CD4-positive, alpha-beta T cell treated with Interleukin-6 for 4 hours (primary cell): ENCODE results near the gene RAB24.
"Not testable (repeated sequence)": the region's sequence is repeated elsewhere in the genome, so short reads cannot be mapped to it uniquely, and the experiment has no call there.

Source experiments
- DNase-seq: peaks from one replicate; pipeline ENCODE4 v3.0.0-alpha.2; 2020; ENCODE audit warnings: mixed read lengths

Gene RAB24

GRCh38 chr5:177310757-177311391 is 7.4 kb upstream of the RAB24 start:
- peak; percentile 25 for DNase-seq

GRCh38 chr5:177310332-177310731 is 6.8 kb upstream of the RAB24 start:
- no peak for DNase-seq

GRCh38 chr5:177309351-177310191 is 6.1 kb upstream of the RAB24 start:
- DNase-seq, result peak; percentile 80

DNA sequence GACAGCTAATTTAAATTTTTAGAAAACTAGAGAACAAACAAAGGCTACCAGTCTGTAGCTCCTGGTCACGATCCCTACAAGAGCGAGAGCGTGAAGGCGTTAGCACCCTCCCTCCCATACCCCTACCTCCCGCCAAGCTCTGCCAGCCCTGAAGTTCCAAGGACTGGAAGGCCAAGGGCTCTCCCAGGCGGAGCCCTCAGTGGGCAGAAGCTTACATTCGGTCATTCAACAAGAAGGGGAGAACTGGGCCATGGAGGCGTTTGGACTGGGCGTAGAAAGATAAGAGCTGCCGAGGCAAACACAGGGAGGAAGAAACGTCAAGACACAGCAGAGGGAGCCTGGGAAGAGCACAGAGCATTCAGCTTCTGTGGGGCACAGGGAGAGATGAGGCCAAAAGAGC is 5.2 kb upstream of the RAB24 start:
- DNase-seq, result no peak

DNA sequence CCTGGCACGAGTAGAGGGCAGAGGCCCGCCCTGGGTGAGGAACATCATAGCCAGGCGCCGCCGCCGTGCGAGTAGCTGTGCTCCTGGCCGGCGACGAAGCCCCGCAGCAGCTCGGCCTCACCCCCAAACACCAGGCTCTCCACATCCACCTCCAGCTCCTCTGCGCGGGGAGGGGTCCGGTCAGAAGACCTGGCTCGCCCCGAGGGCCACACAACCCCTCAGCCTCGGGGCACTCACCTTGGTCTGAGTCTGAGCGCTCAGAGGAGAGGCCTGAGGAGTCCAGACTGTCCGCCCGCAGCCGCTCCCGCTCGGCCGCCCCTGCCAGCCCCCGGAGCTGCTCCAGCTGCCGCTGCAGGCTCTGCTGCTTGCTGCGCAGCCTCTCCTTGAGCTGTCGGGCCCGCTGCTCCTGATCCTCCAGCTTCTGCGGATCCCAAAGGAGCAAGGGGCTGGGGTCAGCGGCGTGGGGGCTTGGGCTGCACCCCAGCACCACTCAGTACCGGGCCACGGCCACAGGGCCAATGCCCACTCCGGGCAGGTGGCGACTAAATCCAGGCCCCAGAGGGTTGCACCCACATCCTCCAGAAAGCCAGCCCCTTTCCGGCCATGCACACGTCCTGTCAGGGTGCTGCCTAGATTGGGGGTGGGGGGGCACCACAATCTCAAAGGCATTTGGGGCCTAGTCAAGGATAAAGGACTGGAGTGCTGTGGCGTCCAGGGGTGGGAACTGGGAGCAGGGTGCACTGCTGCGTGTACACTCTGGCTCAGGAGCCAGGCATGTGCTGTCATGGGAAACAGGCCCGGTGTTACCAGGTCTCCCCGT is 4.2 kb upstream of the RAB24 start:
- DNase-seq, result no peak

GRCh38 chr5:177306674-177307543 is 3.4 kb upstream of the RAB24 start:
- DNase-seq, result no peak

GRCh38 chr5:177306103-177306640 is 2.7 kb upstream of the RAB24 start:
- not testable (repeated sequence) for DNase-seq

DNA sequence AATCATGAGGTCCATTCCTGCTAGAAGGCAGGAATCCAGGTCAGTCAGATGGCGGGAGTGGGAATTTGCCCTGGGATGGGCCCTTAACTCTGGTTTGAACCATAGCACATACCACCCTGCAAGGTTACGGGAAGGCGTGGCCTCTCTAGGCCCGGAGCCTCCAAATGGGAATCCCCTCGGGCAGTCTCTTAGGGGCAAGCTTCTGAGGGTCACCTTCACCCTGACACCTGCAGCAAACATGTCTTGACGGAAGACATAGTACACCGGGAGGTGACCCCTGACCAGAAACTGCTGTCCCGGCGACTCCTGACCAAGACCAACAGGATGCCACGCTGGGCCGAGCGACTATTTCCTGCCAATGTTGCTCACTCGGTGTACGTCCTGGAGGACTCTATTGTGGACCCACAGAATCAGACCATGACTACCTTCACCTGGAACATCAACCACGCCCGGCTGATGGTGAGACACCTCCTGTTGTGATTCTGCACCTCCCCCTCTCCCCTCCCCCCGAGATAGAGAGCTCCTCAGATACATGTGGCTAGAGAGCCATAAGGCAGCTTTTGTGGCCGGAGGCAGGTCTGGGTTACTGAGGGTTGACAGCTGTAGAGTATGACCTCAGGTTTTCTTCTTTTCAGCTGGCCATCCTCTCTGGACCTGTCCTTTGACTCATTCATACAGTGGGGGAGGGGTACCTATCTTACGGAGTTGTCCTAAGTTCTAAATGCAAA is 1.0 kb upstream of the RAB24 start:
- DNase-seq, result peak; percentile 46

DNA sequence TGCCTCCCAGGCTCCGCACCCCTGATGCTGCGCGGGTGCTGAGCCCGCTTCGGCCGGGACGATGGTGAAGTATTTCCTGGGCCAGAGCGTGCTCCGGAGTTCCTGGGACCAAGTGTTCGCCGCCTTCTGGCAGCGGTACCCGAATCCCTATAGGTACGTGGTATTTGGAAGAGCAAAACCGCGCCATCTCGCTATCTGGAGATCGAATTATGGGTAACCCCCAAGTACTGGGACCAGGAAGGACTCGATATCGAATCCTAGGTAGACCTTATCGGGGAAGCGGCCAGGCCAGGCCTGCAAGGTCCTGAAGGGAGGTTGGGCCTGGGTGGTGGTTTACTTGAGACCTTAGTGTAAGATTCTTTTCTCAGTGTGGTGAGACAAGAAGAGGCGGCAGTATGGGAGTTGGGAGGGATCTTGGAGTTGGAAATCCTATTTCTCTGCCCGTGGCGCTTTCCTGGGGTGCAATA is 439 bp upstream of the RAB24 start:
- DNase-seq, result peak; percentile 24

GRCh38 chr5:177302354-177303110 is 987 bp downstream of the RAB24 start:
- DNase-seq, result no peak

DNA sequence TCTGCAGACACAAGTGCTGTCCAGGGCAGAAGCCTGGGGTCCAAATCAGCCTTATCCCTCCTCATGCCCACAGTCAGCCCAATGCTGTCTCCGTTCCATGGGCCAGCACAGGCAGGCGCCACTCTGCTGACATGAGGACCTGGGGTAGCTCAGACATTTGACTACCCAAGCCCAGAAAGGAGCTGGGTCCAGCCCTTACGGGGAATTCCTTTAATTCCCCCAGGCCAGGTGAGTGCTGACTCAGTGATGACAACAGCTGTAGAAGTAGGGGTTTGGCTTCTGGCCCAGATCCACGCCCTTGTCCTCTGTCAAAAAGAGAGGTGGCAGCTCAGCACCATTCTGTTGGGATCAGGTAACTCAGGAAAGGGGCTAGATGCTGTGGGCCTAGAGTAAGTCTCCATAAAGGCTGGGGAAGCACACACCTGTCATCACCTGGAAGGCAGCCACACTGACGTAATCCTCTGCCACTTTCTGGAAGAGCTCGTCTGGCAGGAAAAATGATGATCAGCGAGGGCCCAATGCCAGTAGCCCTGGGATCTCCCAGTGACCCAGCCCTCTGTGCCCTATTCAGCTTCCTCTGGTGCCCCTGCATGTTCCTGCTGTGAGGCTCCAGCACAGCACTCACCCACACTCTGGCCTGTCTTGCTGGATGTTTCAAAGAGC is 1.9 kb downstream of the RAB24 start:
- peak; percentile 39 for DNase-seq

DNA sequence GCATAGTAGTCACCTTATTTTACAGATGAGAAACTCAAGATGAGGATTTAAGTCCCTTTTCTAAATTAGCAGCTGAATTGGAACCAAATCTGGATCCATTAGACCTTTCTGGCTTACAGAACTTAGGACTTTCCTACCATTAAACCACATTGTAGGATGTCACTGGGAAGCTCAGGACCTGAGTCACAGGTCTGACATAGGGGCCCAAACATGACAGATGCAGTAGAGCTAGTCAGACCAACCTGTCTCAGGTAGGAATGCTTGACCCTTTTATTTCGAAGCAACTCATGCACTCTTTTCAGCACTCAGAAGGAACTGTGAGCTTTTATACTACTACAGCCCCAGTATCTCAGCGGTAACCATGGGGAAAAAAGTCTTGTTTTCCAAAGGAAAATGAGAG is 2.6 kb downstream of the RAB24 start:
- DNase-seq, result no peak

GRCh38 chr5:177300236-177300880 is 3.2 kb downstream of the RAB24 start:
- DNase-seq, result peak; percentile 57

DNA sequence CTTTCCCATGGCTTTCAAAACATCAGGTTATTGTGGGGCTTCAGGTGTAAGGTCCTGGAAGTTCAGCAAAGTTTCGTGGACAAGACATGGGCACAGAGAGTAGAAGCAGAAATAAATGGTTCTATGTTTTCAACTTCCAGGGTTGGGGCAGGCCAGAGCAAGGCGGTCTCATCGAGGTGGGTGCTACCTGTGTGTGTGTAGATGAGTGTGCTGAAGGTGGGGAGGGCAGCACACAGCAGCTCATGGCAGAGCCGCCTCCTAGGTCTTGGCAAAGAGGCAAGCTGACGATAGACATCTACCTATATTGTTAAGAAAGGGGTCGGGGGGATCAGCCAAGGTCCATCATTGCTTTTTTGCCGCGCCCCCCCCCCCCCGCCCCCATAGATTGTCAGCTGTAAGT is 3.8 kb downstream of the RAB24 start:
- DNase-seq, result no peak

GRCh38 chr5:177297922-177298321 is 5.6 kb downstream of the RAB24 start:
- DNase-seq, result no peak

DNA sequence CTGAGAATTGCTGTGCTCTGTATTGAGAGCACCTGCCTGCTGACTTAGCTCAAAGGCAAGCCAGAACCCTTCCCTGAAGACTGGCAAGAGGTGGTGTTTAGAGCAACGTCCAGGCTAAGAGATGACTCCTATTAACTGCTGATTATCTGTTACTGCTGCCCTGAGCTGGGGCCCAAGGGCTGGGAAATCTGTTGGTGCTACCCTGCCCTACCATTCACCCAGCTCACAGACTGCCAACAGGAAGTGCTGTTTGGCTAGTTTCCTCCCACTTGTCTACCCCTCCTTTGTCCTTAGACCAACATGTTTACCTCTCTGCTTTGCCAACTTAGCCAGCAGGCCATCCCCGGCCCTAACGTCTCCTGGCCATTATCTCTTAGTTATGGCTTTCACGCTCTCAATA is 6.9 kb downstream of the RAB24 start:
- DNase-seq, result peak; percentile 27

DNA sequence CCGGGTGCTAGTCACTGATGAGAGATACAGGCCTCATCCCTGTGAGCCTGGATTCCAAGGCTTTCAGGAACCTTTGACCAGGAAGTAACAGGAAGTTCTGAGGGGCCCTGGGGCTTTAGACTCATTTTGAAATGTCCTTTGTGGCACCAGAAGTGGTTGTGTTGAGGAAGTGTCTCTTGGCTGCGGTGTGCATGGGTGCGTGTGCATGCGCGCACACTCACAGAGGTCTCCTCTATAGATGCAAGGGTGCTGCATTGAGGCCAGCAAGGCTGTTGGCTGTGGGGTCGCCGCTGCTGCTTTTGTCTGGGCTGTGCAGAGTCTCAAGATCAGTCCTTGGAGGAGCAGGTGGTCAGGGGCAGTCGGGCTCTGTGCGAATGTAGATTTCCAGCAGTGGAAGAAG is 7.6 kb downstream of the RAB24 start:
- DNase-seq, result no peak

GRCh38 chr5:177294632-177295031 is 8.9 kb downstream of the RAB24 start:
- DNase-seq, result no peak

DNA sequence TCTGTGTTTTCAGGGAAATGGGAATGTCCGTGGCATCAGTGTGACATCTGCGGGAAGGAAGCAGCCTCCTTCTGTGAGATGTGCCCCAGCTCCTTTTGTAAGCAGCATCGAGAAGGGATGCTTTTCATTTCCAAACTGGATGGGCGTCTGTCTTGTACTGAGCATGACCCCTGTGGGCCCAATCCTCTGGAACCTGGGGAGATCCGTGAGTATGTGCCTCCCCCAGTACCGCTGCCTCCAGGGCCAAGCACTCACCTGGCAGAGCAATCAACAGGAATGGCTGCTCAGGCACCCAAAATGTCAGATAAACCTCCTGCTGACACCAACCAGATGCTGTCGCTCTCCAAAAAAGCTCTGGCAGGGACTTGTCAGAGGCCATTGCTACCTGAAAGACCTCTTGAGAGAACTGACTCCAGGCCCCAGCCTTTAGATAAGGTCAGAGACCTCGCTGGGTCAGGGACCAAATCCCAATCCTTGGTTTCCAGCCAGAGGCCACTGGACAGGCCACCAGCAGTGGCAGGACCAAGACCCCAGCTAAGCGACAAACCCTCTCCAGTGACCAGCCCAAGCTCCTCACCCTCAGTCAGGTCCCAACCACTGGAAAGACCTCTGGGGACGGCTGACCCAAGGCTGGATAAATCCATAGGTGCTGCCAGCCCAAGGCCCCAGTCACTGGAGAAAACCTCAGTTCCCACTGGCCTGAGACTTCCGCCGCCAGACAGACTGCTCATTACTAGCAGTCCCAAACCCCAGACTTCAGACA is 9.5 kb downstream of the RAB24 start:
- DNase-seq, result no peak
